ENCODE measurements around the gene SMARCD1.

GRCh38 chr12:50047693-50048250, 37.4 kb upstream of the SMARCD1 start:
- TF ChIP-seq, protein P1, sequence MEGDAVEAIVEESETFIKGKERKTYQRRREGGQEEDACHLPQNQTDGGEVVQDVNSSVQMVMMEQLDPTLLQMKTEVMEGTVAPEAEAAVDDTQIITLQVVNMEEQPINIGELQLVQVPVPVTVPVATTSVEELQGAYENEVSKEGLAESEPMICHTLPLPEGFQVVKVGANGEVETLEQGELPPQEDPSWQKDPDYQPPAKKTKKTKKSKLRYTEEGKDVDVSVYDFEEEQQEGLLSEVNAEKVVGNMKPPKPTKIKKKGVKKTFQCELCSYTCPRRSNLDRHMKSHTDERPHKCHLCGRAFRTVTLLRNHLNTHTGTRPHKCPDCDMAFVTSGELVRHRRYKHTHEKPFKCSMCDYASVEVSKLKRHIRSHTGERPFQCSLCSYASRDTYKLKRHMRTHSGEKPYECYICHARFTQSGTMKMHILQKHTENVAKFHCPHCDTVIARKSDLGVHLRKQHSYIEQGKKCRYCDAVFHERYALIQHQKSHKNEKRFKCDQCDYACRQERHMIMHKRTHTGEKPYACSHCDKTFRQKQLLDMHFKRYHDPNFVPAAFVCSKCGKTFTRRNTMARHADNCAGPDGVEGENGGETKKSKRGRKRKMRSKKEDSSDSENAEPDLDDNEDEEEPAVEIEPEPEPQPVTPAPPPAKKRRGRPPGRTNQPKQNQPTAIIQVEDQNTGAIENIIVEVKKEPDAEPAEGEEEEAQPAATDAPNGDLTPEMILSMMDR (IDR thresholded peaks at IDR 0.05; ENCODE audit: low read length) = no peak
- no peak for TF ChIP-seq EZH2 (IDR thresholded peaks at IDR 0.05; ENCODE audit: borderline replicate concordance, low read length)
